OCI-LY7 (cell line): Measurements from ENCODE around the gene CDKN2A. TPM values are rescaled to one million over a fixed set of nuclear protein-coding genes. Genes with fewer than 3 reads are reported as not detected.

Source experiments
- BruUV-seq: library from RNA; stranded (reverse); fragments of 400-500 nt; replicated peaks from 2 replicates; lab custom pipeline; 2021; lab: Mats Ljungman, UMichigan
- CTCF ChIA-PET: fragments of 300-600 bp; sonication (Branson Sonifier 250); formaldehyde crosslinking; loops from one replicate; lab custom pipeline; 2022; ENCODE audit warnings: antibody characterized with exemption; ENCODE audit not compliant: unreplicated experiment; lab: Charles Lee
- POLR2A ChIA-PET: fragments of 300-600 bp; sonication (Branson Sonifier 250); formaldehyde crosslinking; loops from one replicate; lab custom pipeline; 2022; ENCODE audit warnings: antibody characterized with exemption; lab: Charles Lee
- DNase-seq: peaks from one replicate; pipeline ENCODE4 v3.0.0-alpha.2; 2015; ENCODE audit warnings: low spot score
- H2AFZ ChIP-seq: fragments of 200-600 bp; sonication (generic), shearing (Covaris generic); 2 replicates; pipeline ENCODE4 v1.6.1; 2014; ENCODE audit warnings: mild to moderate bottlenecking, antibody characterized with exemption, low read length, moderate library complexity
- H3K27ac ChIP-seq: fragments of 200-600 bp; sonication (generic); 2 replicates; pipeline ENCODE4 v1.5.1; 2014; ENCODE audit warnings: mixed run types, low read depth, mild to moderate bottlenecking, moderate library complexity, low read length, inconsistent platforms; ENCODE audit not compliant: poor library complexity, severe bottlenecking
- H3K36me3 ChIP-seq: fragments of 200-600 bp; sonication (generic); 2 replicates; pipeline ENCODE4 v1.6.1; 2014; ENCODE audit warnings: mild to moderate bottlenecking, antibody characterized with exemption, low read length, moderate library complexity, mixed read lengths; ENCODE audit not compliant: insufficient read depth
- H3K4me1 ChIP-seq: fragments of 200-600 bp; sonication (generic); 2 replicates; pipeline ENCODE4 v1.5.1; 2014; ENCODE audit warnings: mild to moderate bottlenecking, low read length; ENCODE audit not compliant: insufficient read depth, poor library complexity, severe bottlenecking
- H3K4me2 ChIP-seq: fragments of 200-600 bp; sonication (generic); 2 replicates; pipeline ENCODE4 v1.6.1; 2014; ENCODE audit warnings: mild to moderate bottlenecking, low read length
- H3K4me3 ChIP-seq: fragments of 200-600 bp; sonication (generic); 2 replicates; pipeline ENCODE4 v1.5.1; 2014; ENCODE audit warnings: mild to moderate bottlenecking, low read depth, low read length; ENCODE audit not compliant: poor library complexity, severe bottlenecking
- H3K79me2 ChIP-seq: fragments of 200-600 bp; sonication (generic); 2 replicates; pipeline ENCODE4 v1.6.1; 2016; ENCODE audit warnings: low read depth, mild to moderate bottlenecking, low read length, moderate library complexity, mixed read lengths; ENCODE audit not compliant: insufficient read depth
- H3K9me2 ChIP-seq: fragments of 200-600 bp; sonication (generic); 2 replicates; pipeline ENCODE4 v1.6.1; 2016; ENCODE audit warnings: mild to moderate bottlenecking, low read length, mixed read lengths; ENCODE audit not compliant: insufficient read depth
- H3K9me3 ChIP-seq: fragments of 200-600 bp; sonication (generic); 2 replicates; pipeline ENCODE4 v1.6.1; 2014; ENCODE audit warnings: mild to moderate bottlenecking, mixed run types, low read length, mixed read lengths
- H4K20me1 ChIP-seq: fragments of 200-600 bp; sonication (generic); 2 replicates; pipeline ENCODE4 v1.6.1; 2014; ENCODE audit warnings: mild to moderate bottlenecking, antibody characterized with exemption, low read length, moderate library complexity, mixed read lengths; ENCODE audit not compliant: insufficient read depth
- CTCF ChIP-seq: fragments of 200-600 bp; sonication (generic); conservative IDR thresholded peaks from 2 replicates; pipeline ENCODE4 v1.5.1; 2014; ENCODE audit warnings: mild to moderate bottlenecking, antibody characterized with exemption, low read length, moderate library complexity, mixed read lengths
- EZH2phosphoT487 ChIP-seq: fragments of 200-600 bp; sonication (generic); IDR thresholded peaks from 2 replicates; pipeline ENCODE4 v1.6.1; 2018; ENCODE audit warnings: low read depth, borderline replicate concordance, mild to moderate bottlenecking, mixed run types, antibody characterized with exemption, low read length, moderate library complexity, mixed read lengths
- intact Hi-C: fragments of 100-400 bp; cut with micrococcal nuclease; formaldehyde crosslinking; loops from one replicate; pipeline ENCODE4 v1.10.0; 2022; ENCODE audit not compliant: unreplicated experiment
- total RNA-seq, 2 experiments: library from RNA; depleted of rRNA in 1 of 2; stranded (reverse); fragments of >200 nt in 1 of 2; shearing (Covaris generic) in 1 of 2; gene quantifications; 2 replicates each; pipeline ENCODE4 v1.2.3, GENCODE V29; 2014 to 2022

The CDKN2A gene
- total RNA-seq, 2 experiments from 2014 or later = 145 to 216 TPM

- Histone ChIP-seq H3K79me2 (peaks cover 100% of the 10 kb centered on the region), H3K9me2 (no peaks in the 10 kb centered on the region), H3K4me1 (peaks cover 48% of the 10 kb centered on the region), H3K27ac (no peak overlapping the region), H4K20me1 (peaks cover 36% of the 10 kb centered on the region), H3K9me3 (no peaks in the 10 kb centered on the region), H3K4me3 (peak overlapping the region; percentile 31), H3K4me2 (peak overlapping the region; percentile 65), H3K36me3 (peaks cover 67% of the 10 kb centered on the region), H2AFZ (no peak overlapping the region)
- ChIA-PET POLR2A (interaction anchor here (0.6 to 0.7 kb wide), 2 partner anchors 161 to 172 kb away, joined by 3 read pairs; no protein-coding TSS in a partner anchor), CTCF (no interaction called here)
- TF ChIP-seq EZH2phosphoT487 (no peak), CTCF (no peak)
- BruUV-seq = no TSS peak
- intact Hi-C loops = no loop called here
- DNase-seq = no peak
Observed at GRCh38 chr9:21988056-21988990, 5.9 kb downstream of the CDKN2A start.

- no peak for TF ChIP-seq CTCF
- TF ChIP-seq EZH2phosphoT487 = no peak
- CTCF ChIA-PET = no interaction called here
- intact Hi-C loops = no loop called here
- Histone ChIP-seq H3K4me1 (peaks cover 48% of the 10 kb centered on the region), H3K36me3 (peaks cover 60% of the 10 kb centered on the region), H4K20me1 (peaks cover 25% of the 10 kb centered on the region; the same call in 1 of the 2 replicates), H2AFZ (no peak overlapping the region), H3K79me2 (peaks cover 100% of the 10 kb centered on the region), H3K4me3 (no peak overlapping the region), H3K27ac (no peak overlapping the region), H3K4me2 (peak overlapping the region; percentile 65), H3K9me2 (no peaks in the 10 kb centered on the region), H3K9me3 (no peaks in the 10 kb centered on the region)
- BruUV-seq = no TSS peak
- POLR2A ChIA-PET = interaction anchor here (0.6 to 1.5 kb wide), 10 partner anchors 10 to 301 kb away, joined by 3 to 9 read pairs (median 4); no protein-coding TSS in a partner anchor
- DNase-seq = no peak
Observed at GRCh38 chr9:21985964-21986667, 8.1 kb downstream of the CDKN2A start.
